GM04504 (cell line): ENCODE results near the gene TANC1.

Experiments
- DNase-seq: peaks from one replicate; pipeline ENCODE4 v3.0.0-alpha.2; 2012; ENCODE audit warnings: low read depth

The TANC1 gene

GRCh38 chr2:158962074-158962473 lies 6.4 kb upstream of the TANC1 start:
- DNase-seq = no peak

GRCh38 chr2:158963071-158963470 lies 5.4 kb upstream of the TANC1 start:
- DNase-seq = no peak

- DNase-seq = no peak
These were observed 3.3 kb upstream of the TANC1 start for GRCh38 chr2:158965107-158965506.

- DNase-seq = no peak
These were observed 2.8 kb upstream of the TANC1 start for GRCh38 chr2:158965641-158966040.

- no peak for DNase-seq
These were observed 2.1 kb upstream of the TANC1 start for GRCh38 chr2:158966312-158966711.

- DNase-seq = no peak
These were observed 1.2 kb upstream of the TANC1 start for GRCh38 chr2:158967114-158967730.

- DNase-seq = peak; percentile 70
These were observed 577 bp upstream of the TANC1 start for GRCh38 chr2:158967731-158968395.

GRCh38 chr2:158969162-158969714 lies 798 bp downstream of the TANC1 start:
- DNase-seq = no peak

GRCh38 chr2:158969715-158970240 lies 1.3 kb downstream of the TANC1 start:
- DNase-seq = no peak

GRCh38 chr2:158970241-158970751 lies 1.9 kb downstream of the TANC1 start:
- peak; percentile 24 for DNase-seq

- no peak for DNase-seq
These were observed 4.9 kb downstream of the TANC1 start for GRCh38 chr2:158973116-158973956.

- DNase-seq = no peak
These were observed 7.0 kb downstream of the TANC1 start for GRCh38 chr2:158975271-158975921.

GRCh38 chr2:158979772-158980171 lies 11.3 kb downstream of the TANC1 start:
- DNase-seq = no peak

GRCh38 chr2:158984604-158985135 lies 16.2 kb downstream of the TANC1 start:
- DNase-seq = no peak

GRCh38 chr2:158988501-158988900 lies 20.1 kb downstream of the TANC1 start:
- no peak for DNase-seq

GRCh38 chr2:158989165-158989564 lies 20.7 kb downstream of the TANC1 start:
- no peak for DNase-seq

- DNase-seq = peak; percentile 85
These were observed 22.2 kb downstream of the TANC1 start for GRCh38 chr2:158990397-158991214.

- DNase-seq = no peak
These were observed 24.6 kb downstream of the TANC1 start for GRCh38 chr2:158993030-158993429.

GRCh38 chr2:158993721-158994587 lies 25.5 kb downstream of the TANC1 start:
- no peak for DNase-seq
